HepG2 (cell line): Measurements from ENCODE around the gene C2orf92. TPM values are rescaled to one million over a fixed set of nuclear protein-coding genes. Genes with fewer than 3 reads are reported as not detected.
A peak's percentile ranks its signal among the peaks of the same experiment; 100 is the strongest.

Experiments used
- BORCS8-MEF2B ChIP-seq: sonication (generic); formaldehyde crosslinking; IDR thresholded peaks from 2 replicates; pipeline ENCODE4 v1.8.0; 2022; ENCODE audit warnings: mild to moderate bottlenecking, missing genetic modification reagents
- EZH2 ChIP-seq: conservative IDR thresholded peaks from 2 replicates; pipeline ENCODE4 v1.6.1; 2012; ENCODE audit warnings: mild to moderate bottlenecking, low read depth, low read length, moderate library complexity
- FOSL1 ChIP-seq: sonication (generic); formaldehyde crosslinking; IDR thresholded peaks from 2 replicates; pipeline ENCODE4 v1.9.0; 2021; ENCODE audit warnings: missing genetic modification reagents, borderline replicate concordance
- GABPA ChIP-seq, 2 experiments: IDR thresholded peaks; 2 replicates each; pipeline ENCODE4 v1.6.1; 2011 to 2016; ENCODE audit warnings: low read depth in 2 of 2, low read length in 1 of 2, missing biosample characterization in 1 of 2, missing genetic modification characterization in 1 of 2
- HCFC1 ChIP-seq: fragments of 150-350 bp; IDR thresholded peaks from 2 replicates; pipeline ENCODE4 v1.6.1; 2014; ENCODE audit warnings: low read depth, low read length
- KLF13 ChIP-seq: sonication (generic); formaldehyde crosslinking; IDR thresholded peaks from 2 replicates; pipeline ENCODE4 v1.4.0; 2020; ENCODE audit warnings: mild to moderate bottlenecking, missing genetic modification reagents
- NFKBIZ ChIP-seq: IDR thresholded peaks from 2 replicates; pipeline ENCODE4 v1.6.1; 2018; ENCODE audit warnings: missing genetic modification reagents, missing compliant biosample characterization
- RFXAP ChIP-seq: sonication (generic); formaldehyde crosslinking; IDR thresholded peaks from 2 replicates; pipeline ENCODE4 v1.4.0; 2020; ENCODE audit warnings: missing genetic modification reagents, borderline replicate concordance
- SNAPC2 ChIP-seq: sonication (generic); formaldehyde crosslinking; IDR thresholded peaks from 2 replicates; pipeline ENCODE4 v1.8.1; 2022; ENCODE audit warnings: mild to moderate bottlenecking, missing genetic modification reagents
- ZBTB3 ChIP-seq: sonication (generic); formaldehyde crosslinking; IDR thresholded peaks from 2 replicates; pipeline ENCODE4 v1.4.0; 2020; ENCODE audit warnings: low read depth, mild to moderate bottlenecking, moderate library complexity, missing genetic modification reagents, borderline replicate concordance
- ZFP36L2 ChIP-seq: sonication (generic); formaldehyde crosslinking; IDR thresholded peaks from 2 replicates; pipeline ENCODE4 v1.4.0; 2020; ENCODE audit warnings: missing genetic modification reagents
- ZFP37 ChIP-seq: sonication (generic); formaldehyde crosslinking; IDR thresholded peaks from 2 replicates; pipeline ENCODE4 v1.4.0; 2020; ENCODE audit warnings: missing genetic modification reagents, borderline replicate concordance
- ZNF224 ChIP-seq: sonication (generic); formaldehyde crosslinking; IDR thresholded peaks from 2 replicates; pipeline ENCODE4 v1.5.0; 2020; ENCODE audit warnings: mild to moderate bottlenecking, missing genetic modification reagents
- ZNF274 ChIP-seq: sonication (generic); formaldehyde crosslinking; IDR thresholded peaks from 2 replicates; pipeline ENCODE4 v1.5.1; 2020; ENCODE audit warnings: mild to moderate bottlenecking, missing genetic modification reagents
- ZNF34 ChIP-seq: sonication (generic); formaldehyde crosslinking; IDR thresholded peaks from 2 replicates; pipeline ENCODE4 v1.4.0; 2020; ENCODE audit warnings: mild to moderate bottlenecking, missing genetic modification reagents, borderline replicate concordance
- ZNF543 ChIP-seq: sonication (generic); formaldehyde crosslinking; IDR thresholded peaks from 2 replicates; pipeline ENCODE4 v1.4.0; 2020; ENCODE audit warnings: mild to moderate bottlenecking, missing genetic modification reagents
- ZNF570 ChIP-seq: sonication (generic); formaldehyde crosslinking; IDR thresholded peaks from 2 replicates; pipeline ENCODE4 v1.4.0; 2020; ENCODE audit warnings: mild to moderate bottlenecking, missing genetic modification reagents, borderline replicate concordance
- ZNF670 ChIP-seq: sonication (generic); formaldehyde crosslinking; IDR thresholded peaks from 2 replicates; pipeline ENCODE4 v1.8.0; 2022; ENCODE audit warnings: mild to moderate bottlenecking, missing genetic modification reagents, borderline replicate concordance
- ZNF841 ChIP-seq: sonication (generic); formaldehyde crosslinking; IDR thresholded peaks from 2 replicates; pipeline ENCODE4 v1.8.1; 2023; ENCODE audit warnings: missing genetic modification reagents, borderline replicate concordance
- polyA plus RNA-seq, 8 experiments: library from polyadenylated mRNA; depleted of rRNA in 3 of 8; stranded (reverse) in 7 of 8; unstranded in 1 of 8; fragments of >200 nt; fragmentation: Illumina TruSeq in 4 of 8; extraction: Trizol in 4 of 8; gene quantifications; 2 replicates each; pipeline versions ENCODE4 v1.2.1 to v1.2.3, GENCODE V29; 2011 to 2016; ENCODE audit warnings: low read depth in 4 of 8, missing spikeins in 1 of 8, mixed read lengths in 1 of 8; ENCODE audit not compliant: insufficient read depth in 1 of 8
- total RNA-seq, 5 experiments: library from RNA; depleted of rRNA; stranded (reverse); fragments of >200 nt; fragmentation: Illumina TruSeq; extraction: Trizol; gene quantifications; 2 replicates each; pipeline ENCODE4 v1.2.3, GENCODE V29; 2016; ENCODE audit warnings: low read depth in 1 of 5
- TF ChIP-seq, protein P1 (sequence below): sonication (generic); formaldehyde crosslinking; IDR thresholded peaks from 2 replicates; pipeline ENCODE4 v1.4.0; 2020; ENCODE audit warnings: missing genetic modification reagents, borderline replicate concordance
- TF ChIP-seq, protein P2 (sequence below): sonication (generic); formaldehyde crosslinking; IDR thresholded peaks from 2 replicates; pipeline ENCODE4 v1.5.0; 2020; ENCODE audit warnings: missing genetic modification reagents, mild to moderate bottlenecking, borderline replicate concordance
- TF ChIP-seq, protein P3 (sequence below): sonication (generic); formaldehyde crosslinking; IDR thresholded peaks from 2 replicates; pipeline ENCODE4 v1.4.0; 2020; ENCODE audit warnings: mild to moderate bottlenecking, missing genetic modification reagents

C2orf92 gene
- total and polyA plus RNA-seq, 2 of the 13 experiments (the other 11 are each of a cell fraction or from before 2014, with no cell fraction given), result 4.9 to 5.0 TPM

DNA sequence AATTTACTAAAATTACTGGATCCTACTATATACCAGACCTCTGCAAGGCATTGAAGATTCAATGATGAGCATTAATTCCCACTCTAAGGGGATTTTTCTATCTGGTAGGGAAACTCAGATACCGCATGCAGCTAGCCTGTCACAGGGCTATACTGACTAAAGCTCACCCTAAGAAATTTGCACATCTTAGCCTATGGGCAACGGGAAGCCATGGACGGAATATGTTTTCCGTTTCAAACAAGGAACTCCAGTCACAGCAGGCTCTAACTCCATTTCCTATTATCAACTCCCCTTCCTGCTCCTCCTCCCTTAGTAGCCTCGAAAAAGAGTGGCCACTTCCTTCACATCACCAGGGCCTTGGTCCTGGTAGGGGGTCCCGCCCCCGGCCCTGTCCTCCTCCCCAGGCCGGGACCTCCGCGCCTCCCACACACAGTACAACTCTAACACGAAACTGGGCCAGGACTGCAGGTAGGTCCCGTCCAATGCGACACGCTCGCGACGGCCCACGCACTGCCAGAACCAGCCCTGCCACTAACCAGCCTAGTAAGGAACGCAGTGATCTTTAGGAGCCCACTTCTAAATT, 24.3 kb upstream of the C2orf92 start (continued):
- TF ChIP-seq FOSL1 (CRISPR knock-in tag) (no peak), KLF13 (CRISPR knock-in tag) (no peak), ZFP36L2 (CRISPR knock-in tag) (no peak), EZH2 (no peak), ZNF34 (CRISPR knock-in tag) (0 out of 2 replicates have a peak, but pooled peaks have one; percentile 57), BORCS8-MEF2B (CRISPR knock-in tag) (peak; percentile 50; the same call in 1 of the 2 replicates), NFKBIZ (CRISPR knock-in tag) (no peak), ZNF841 (no peak), ZFP37 (CRISPR knock-in tag) (no peak), ZNF570 (CRISPR knock-in tag) (no peak), ZNF274 (CRISPR knock-in tag) (peak; percentile 72), GABPA (IDR thresholded peaks at IDR 0.05; ENCODE audit: low read depth, low read length) (no peak), GABPA (CRISPR knock-in tag; IDR thresholded peaks at IDR 0.05; ENCODE audit: low read depth) (no peak), ZBTB3 (CRISPR knock-in tag) (0 out of 2 replicates have a peak, but pooled peaks have one; percentile 62), ZNF543 (CRISPR knock-in tag) (peak; percentile 44; the same call in 1 of the 2 replicates), SNAPC2 (CRISPR knock-in tag) (no peak), HCFC1 (no peak), ZNF224 (CRISPR knock-in tag) (no peak), RFXAP (CRISPR knock-in tag) (no peak), ZNF670 (CRISPR knock-in tag) (0 out of 2 replicates have a peak, but pooled peaks have one; percentile 50)
- TF ChIP-seq, protein P1, sequence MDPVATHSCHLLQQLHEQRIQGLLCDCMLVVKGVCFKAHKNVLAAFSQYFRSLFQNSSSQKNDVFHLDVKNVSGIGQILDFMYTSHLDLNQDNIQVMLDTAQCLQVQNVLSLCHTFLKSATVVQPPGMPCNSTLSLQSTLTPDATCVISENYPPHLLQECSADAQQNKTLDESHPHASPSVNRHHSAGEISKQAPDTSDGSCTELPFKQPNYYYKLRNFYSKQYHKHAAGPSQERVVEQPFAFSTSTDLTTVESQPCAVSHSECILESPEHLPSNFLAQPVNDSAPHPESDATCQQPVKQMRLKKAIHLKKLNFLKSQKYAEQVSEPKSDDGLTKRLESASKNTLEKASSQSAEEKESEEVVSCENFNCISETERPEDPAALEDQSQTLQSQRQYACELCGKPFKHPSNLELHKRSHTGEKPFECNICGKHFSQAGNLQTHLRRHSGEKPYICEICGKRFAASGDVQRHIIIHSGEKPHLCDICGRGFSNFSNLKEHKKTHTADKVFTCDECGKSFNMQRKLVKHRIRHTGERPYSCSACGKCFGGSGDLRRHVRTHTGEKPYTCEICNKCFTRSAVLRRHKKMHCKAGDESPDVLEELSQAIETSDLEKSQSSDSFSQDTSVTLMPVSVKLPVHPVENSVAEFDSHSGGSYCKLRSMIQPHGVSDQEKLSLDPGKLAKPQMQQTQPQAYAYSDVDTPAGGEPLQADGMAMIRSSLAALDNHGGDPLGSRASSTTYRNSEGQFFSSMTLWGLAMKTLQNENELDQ, result no peak
- TF ChIP-seq, protein P2, sequence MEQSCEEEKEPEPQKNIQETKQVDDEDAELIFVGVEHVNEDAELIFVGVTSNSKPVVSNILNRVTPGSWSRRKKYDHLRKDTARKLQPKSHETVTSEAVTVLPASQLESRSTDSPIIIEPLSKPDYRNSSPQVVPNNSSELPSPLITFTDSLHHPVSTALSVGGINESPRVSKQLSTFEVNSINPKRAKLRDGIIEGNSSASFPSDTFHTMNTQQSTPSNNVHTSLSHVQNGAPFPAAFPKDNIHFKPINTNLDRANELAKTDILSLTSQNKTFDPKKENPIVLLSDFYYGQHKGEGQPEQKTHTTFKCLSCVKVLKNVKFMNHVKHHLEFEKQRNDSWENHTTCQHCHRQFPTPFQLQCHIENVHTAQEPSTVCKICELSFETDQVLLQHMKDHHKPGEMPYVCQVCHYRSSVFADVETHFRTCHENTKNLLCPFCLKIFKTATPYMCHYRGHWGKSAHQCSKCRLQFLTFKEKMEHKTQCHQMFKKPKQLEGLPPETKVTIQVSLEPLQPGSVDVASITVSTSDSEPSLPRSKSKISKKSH (CRISPR knock-in tag), result no peak
- TF ChIP-seq, protein P3, sequence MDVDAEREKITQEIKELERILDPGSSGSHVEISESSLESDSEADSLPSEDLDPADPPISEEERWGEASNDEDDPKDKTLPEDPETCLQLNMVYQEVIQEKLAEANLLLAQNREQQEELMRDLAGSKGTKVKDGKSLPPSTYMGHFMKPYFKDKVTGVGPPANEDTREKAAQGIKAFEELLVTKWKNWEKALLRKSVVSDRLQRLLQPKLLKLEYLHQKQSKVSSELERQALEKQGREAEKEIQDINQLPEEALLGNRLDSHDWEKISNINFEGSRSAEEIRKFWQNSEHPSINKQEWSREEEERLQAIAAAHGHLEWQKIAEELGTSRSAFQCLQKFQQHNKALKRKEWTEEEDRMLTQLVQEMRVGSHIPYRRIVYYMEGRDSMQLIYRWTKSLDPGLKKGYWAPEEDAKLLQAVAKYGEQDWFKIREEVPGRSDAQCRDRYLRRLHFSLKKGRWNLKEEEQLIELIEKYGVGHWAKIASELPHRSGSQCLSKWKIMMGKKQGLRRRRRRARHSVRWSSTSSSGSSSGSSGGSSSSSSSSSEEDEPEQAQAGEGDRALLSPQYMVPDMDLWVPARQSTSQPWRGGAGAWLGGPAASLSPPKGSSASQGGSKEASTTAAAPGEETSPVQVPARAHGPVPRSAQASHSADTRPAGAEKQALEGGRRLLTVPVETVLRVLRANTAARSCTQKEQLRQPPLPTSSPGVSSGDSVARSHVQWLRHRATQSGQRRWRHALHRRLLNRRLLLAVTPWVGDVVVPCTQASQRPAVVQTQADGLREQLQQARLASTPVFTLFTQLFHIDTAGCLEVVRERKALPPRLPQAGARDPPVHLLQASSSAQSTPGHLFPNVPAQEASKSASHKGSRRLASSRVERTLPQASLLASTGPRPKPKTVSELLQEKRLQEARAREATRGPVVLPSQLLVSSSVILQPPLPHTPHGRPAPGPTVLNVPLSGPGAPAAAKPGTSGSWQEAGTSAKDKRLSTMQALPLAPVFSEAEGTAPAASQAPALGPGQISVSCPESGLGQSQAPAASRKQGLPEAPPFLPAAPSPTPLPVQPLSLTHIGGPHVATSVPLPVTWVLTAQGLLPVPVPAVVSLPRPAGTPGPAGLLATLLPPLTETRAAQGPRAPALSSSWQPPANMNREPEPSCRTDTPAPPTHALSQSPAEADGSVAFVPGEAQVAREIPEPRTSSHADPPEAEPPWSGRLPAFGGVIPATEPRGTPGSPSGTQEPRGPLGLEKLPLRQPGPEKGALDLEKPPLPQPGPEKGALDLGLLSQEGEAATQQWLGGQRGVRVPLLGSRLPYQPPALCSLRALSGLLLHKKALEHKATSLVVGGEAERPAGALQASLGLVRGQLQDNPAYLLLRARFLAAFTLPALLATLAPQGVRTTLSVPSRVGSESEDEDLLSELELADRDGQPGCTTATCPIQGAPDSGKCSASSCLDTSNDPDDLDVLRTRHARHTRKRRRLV (CRISPR knock-in tag), result no peak
